ENCODE results near the gene VAPB. TPM values are rescaled to one million over a fixed set of nuclear protein-coding genes. Genes with fewer than 3 reads are reported as not detected.

Gene VAPB
- total RNA-seq, 1 experiment from 2014 or later: 65.1 TPM

DNA sequence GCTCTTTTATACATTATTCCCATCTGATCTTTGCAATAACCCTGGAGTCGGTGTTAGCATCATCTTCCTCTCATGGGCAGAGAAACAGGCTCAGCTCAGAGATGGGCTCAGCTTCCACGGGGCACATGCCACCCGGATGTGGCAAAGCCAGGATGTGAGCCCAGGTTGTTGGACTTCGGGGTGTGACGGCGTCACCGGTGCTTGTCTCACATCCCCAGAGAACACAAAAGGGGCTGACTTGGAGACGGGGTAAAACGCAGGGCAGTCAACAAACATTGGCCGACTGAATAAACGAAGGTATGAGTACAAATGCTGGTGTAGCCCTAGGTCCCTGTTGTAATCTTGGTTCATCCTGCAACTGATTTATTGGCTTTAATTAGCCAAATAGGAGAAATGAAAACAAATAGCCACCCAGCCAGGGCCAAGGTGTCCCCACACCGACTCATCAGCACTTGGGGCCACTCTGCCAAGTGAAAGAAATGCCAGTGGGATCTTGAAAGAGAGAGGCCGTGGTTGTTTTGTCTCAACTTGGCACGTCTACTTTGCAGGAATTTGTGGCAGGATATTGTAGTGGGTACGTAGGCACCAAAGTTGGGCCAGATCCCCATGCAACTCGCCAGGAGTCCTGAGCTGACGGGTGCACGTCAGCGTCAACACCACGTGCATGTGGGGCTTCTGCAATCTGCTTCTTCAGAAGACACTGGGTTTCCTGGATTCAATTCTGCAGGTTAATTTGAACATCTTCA is 83.4 kb downstream of the VAPB start:
- Histone ChIP-seq H3K56ac (ENCODE audit: insufficient read length, low read depth, low read length) (no peak overlapping the region), H3K9ac (ENCODE audit: extremely low read depth, insufficient read length, low read length) (no peak overlapping the region), H3K14ac (ENCODE audit: insufficient read depth, low read length) (no peak overlapping the region), H3K4ac (ENCODE audit: low read depth, low read length) (no peak overlapping the region), H3K27me3 (ENCODE audit: insufficient read depth, low read length) (no peaks in the 10 kb centered on the region), H3K4me1 (ENCODE audit: insufficient read depth, low read length) (no peaks in the 10 kb centered on the region), H3K9me3 (ENCODE audit: control insufficient read depth, low read depth, low read length) (no peaks in the 10 kb centered on the region), H3K79me2 (ENCODE audit: insufficient read depth, low read length) (no peaks in the 10 kb centered on the region), H2AFZ (ENCODE audit: low read length) (no peak overlapping the region), H3T11ph (ENCODE audit: low read length) (no peak overlapping the region), H3K23ac (ENCODE audit: insufficient read length, low read depth, low read length) (no peak overlapping the region), H4K20me1 (ENCODE audit: control insufficient read depth, insufficient read depth, insufficient read length) (no peaks in the 10 kb centered on the region), H3K4me2 (ENCODE audit: insufficient read depth, insufficient read length, low read length) (no peak overlapping the region), H2BK15ac (ENCODE audit: low read depth, low read length) (no peak overlapping the region), H2BK5ac (ENCODE audit: insufficient read length, low read length) (no peak overlapping the region), H2BK120ac (ENCODE audit: low read depth, low read length, poor library complexity, severe bottlenecking) (no peak overlapping the region), H2BK12ac (ENCODE audit: insufficient read length, low read depth, low read length) (no peak overlapping the region), H3K18ac (ENCODE audit: insufficient read length, low read depth, low read length) (no peak overlapping the region), H4K8ac (replicated peaks; ENCODE audit: insufficient read length, low read depth, low read length) (no peak overlapping the region), H4K91ac (ENCODE audit: insufficient read length, low read depth, low read length) (no peak overlapping the region), H3K27ac (ENCODE audit: insufficient read length, low read depth, low read length) (no peak overlapping the region), H3K23me2 (ENCODE audit: insufficient read length, low read depth, low read length, poor library complexity, severe bottlenecking) (no peaks in the 10 kb centered on the region), H3K79me1 (ENCODE audit: insufficient read depth, low read depth, low read length, poor library complexity, severe bottlenecking) (no peaks in the 10 kb centered on the region), H4K5ac (ENCODE audit: insufficient read length, low read depth, low read length) (no peak overlapping the region), H2BK20ac (ENCODE audit: low read depth, low read length, poor library complexity, severe bottlenecking) (no peak overlapping the region), H2AK5ac (ENCODE audit: insufficient read length, low read length) (no peak overlapping the region)
- DNase-seq: no peak
- no CpG with 5 or more reads among the region's 20 CpGs for WGBS (ENCODE audit: extremely low coverage, insufficient read length, low lambda C conversion rate)
- TF ChIP-seq, protein P1, sequence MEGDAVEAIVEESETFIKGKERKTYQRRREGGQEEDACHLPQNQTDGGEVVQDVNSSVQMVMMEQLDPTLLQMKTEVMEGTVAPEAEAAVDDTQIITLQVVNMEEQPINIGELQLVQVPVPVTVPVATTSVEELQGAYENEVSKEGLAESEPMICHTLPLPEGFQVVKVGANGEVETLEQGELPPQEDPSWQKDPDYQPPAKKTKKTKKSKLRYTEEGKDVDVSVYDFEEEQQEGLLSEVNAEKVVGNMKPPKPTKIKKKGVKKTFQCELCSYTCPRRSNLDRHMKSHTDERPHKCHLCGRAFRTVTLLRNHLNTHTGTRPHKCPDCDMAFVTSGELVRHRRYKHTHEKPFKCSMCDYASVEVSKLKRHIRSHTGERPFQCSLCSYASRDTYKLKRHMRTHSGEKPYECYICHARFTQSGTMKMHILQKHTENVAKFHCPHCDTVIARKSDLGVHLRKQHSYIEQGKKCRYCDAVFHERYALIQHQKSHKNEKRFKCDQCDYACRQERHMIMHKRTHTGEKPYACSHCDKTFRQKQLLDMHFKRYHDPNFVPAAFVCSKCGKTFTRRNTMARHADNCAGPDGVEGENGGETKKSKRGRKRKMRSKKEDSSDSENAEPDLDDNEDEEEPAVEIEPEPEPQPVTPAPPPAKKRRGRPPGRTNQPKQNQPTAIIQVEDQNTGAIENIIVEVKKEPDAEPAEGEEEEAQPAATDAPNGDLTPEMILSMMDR (conservative IDR thresholded peaks at IDR 0.05): no peak
- peak overlapping the region in 1 of 3 experiments; percentile 84; a peak in 1 of 7 replicates for H3K27ac Mint-ChIP-seq
- peaks cover 3 to 12% of the 10 kb centered on the region in 2 experiments for H3K4me1 Mint-ChIP-seq
- no peak overlapping the region for H3K4me3 Mint-ChIP-seq
- H3K36me3 Mint-ChIP-seq (ENCODE audit: insufficient read depth in 1 of 3, low read depth in 3 of 3): peaks cover 0 to 9% (median 5%) of the 10 kb centered on the region in 3 experiments; a peak in 4 of 7 replicates
- H3K9me3 Mint-ChIP-seq: peaks cover 9 to 13% of the 10 kb centered on the region in 2 experiments; a peak in 4 of 5 replicates
- no peaks in the 10 kb centered on the region for H3K27me3 Mint-ChIP-seq (ENCODE audit: low read depth)
